ENCODE results near the gene WWOX. TPM values are rescaled to one million over a fixed set of nuclear protein-coding genes. Genes with fewer than 3 reads are reported as not detected.

WWOX gene
- total and polyA plus RNA-seq, 2 of the 4 experiments (the other 2 are of a cell fraction): 2.7 to 5.4 TPM

DNA sequence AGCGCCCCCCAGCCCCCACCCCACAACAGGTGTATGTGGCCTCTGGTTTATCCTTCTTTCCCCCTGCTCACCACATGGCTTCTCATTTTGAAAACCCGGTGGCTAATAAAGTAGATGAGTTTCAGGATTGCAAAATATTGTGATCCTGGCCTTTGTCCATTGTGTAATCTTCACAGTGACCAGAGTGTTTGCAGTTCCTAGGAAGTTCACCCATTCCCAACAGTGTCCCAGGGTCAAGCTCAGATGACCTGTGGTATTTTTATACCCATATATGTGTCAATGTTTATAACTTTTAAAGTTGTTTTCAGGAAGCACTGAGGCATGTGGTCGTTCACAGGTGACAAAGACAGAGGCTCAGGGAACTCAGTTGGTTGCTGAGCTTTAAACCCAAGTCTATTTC is 721.9 kb downstream of the WWOX start:
- no peaks in the 10 kb centered on the region for H3K9me1 ChIP-seq (ENCODE audit: insufficient read depth, low read length)
- in situ Hi-C loops (cut with MboI; ENCODE audit: low sequenced_read_pairs) (no loop called here), intact Hi-C loops (cut with micrococcal nuclease) (no loop called here), dilution Hi-C loops (cut with HindIII; ENCODE audit: low sequenced_read_pairs, unreplicated experiment) (no loop called here)
- H4K91ac ChIP-seq (ENCODE audit: insufficient read depth, low read depth, low read length): no peak overlapping the region
- no peak overlapping the region for H3K27ac ChIP-seq (ENCODE audit: insufficient read depth, low read length)
- H3K36me3 ChIP-seq (ENCODE audit: control insufficient read depth, insufficient read depth, low read length): no peaks in the 10 kb centered on the region
- H4K20me1 ChIP-seq (ENCODE audit: insufficient read depth, low read length): no peaks in the 10 kb centered on the region
- H3K4me2 ChIP-seq (ENCODE audit: low read depth, low read length): no peak overlapping the region
- peaks cover 30% of the 10 kb centered on the region for H3K9me3 ChIP-seq (ENCODE audit: control insufficient read depth, insufficient read depth, low read length)
- H2AK5ac ChIP-seq (ENCODE audit: low read depth, low read length): no peak overlapping the region
- no peak for ATAC-seq (ENCODE audit: low read depth)
- no peak overlapping the region for H3K18ac ChIP-seq (ENCODE audit: low read depth, low read length)
- BruUV-seq (replicated peaks): no TSS peak
- H2BK5ac ChIP-seq (ENCODE audit: low read depth, low read length, poor library complexity, severe bottlenecking): no peak overlapping the region
- H3K23ac ChIP-seq (ENCODE audit: low read depth, low read length): no peak overlapping the region
- no peak overlapping the region for H4K5ac ChIP-seq (ENCODE audit: low read depth, low read length)
- no peak overlapping the region for H3K9ac ChIP-seq (ENCODE audit: low read depth, low read length)
- H2BK15ac ChIP-seq (ENCODE audit: low read depth, low read length): no peak overlapping the region
- H3K4me3 ChIP-seq (ENCODE audit: insufficient read depth, low read depth, low read length): no peak overlapping the region
- H3K4ac ChIP-seq (ENCODE audit: low read depth, low read length): no peak overlapping the region
- H3K79me1 ChIP-seq (ENCODE audit: low read depth in 1 of 2, low read length in 2 of 2): no peaks in the 10 kb centered on the region
- H3K14ac ChIP-seq (replicated peaks; ENCODE audit: low read depth, low read length): no peak overlapping the region
- H2BK20ac ChIP-seq (ENCODE audit: low read depth, low read length): no peak overlapping the region
- CTCF ChIA-PET: no interaction called here
- WGBS, 2 experiments (ENCODE audit: extremely low coverage in 2 of 2, insufficient read length in 1 of 2): no CpG with 5 or more reads among the region's 3 CpGs
- POLR2A ChIA-PET (ENCODE audit: unreplicated experiment): no interaction called here
- no peak overlapping the region for H2AK9ac ChIP-seq (replicated peaks; ENCODE audit: low read depth, low read length, poor library complexity)
- H2BK120ac ChIP-seq (ENCODE audit: low read depth, low read length): no peak overlapping the region
- H3K27me3 ChIP-seq (ENCODE audit: control insufficient read depth, insufficient read depth, low read length): no peaks in the 10 kb centered on the region
- no peak for DNase-seq
- no peak overlapping the region for H3K56ac ChIP-seq (ENCODE audit: extremely low read depth, insufficient read depth, low read length)
- no peak overlapping the region for H4K8ac ChIP-seq (ENCODE audit: low read depth in 2 of 2, low read length in 2 of 2)
- TF ChIP-seq RCOR1 (IDR thresholded peaks at IDR 0.05; ENCODE audit: insufficient replicate concordance, low read length): no peak
- no peak for TF ChIP-seq NFE2L2 (IDR thresholded peaks at IDR 0.05; ENCODE audit: low read depth, low read length)
- no peak for TF ChIP-seq MAZ (IDR thresholded peaks at IDR 0.05; ENCODE audit: borderline replicate concordance, low read depth, low read length)
- no peak for TF ChIP-seq POLR2A (IDR thresholded peaks at IDR 0.05; ENCODE audit: low read depth, low read length)
- TF ChIP-seq, protein P1, sequence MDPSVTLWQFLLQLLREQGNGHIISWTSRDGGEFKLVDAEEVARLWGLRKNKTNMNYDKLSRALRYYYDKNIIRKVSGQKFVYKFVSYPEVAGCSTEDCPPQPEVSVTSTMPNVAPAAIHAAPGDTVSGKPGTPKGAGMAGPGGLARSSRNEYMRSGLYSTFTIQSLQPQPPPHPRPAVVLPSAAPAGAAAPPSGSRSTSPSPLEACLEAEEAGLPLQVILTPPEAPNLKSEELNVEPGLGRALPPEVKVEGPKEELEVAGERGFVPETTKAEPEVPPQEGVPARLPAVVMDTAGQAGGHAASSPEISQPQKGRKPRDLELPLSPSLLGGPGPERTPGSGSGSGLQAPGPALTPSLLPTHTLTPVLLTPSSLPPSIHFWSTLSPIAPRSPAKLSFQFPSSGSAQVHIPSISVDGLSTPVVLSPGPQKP (IDR thresholded peaks at IDR 0.05; ENCODE audit: borderline replicate concordance, low read depth, low read length): no peak
- TF ChIP-seq SMC3 (IDR thresholded peaks at IDR 0.05; ENCODE audit: low read depth, low read length): no peak
- no peak for TF ChIP-seq RAD21 (IDR thresholded peaks at IDR 0.05; ENCODE audit: low read length)
- TF ChIP-seq FOS (IDR thresholded peaks at IDR 0.05; ENCODE audit: low read depth, low read length): no peak
- TF ChIP-seq MXI1 (IDR thresholded peaks at IDR 0.05; ENCODE audit: borderline replicate concordance, low read depth, low read length): no peak
- TF ChIP-seq, protein P2, sequence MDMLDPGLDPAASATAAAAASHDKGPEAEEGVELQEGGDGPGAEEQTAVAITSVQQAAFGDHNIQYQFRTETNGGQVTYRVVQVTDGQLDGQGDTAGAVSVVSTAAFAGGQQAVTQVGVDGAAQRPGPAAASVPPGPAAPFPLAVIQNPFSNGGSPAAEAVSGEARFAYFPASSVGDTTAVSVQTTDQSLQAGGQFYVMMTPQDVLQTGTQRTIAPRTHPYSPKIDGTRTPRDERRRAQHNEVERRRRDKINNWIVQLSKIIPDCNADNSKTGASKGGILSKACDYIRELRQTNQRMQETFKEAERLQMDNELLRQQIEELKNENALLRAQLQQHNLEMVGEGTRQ (IDR thresholded peaks at IDR 0.05; ENCODE audit: low read depth, low read length): no peak
- TF ChIP-seq BHLHE40 (IDR thresholded peaks at IDR 0.05; ENCODE audit: low read depth, low read length): no peak
- no peak for TF ChIP-seq CEBPB (IDR thresholded peaks at IDR 0.05; ENCODE audit: low read depth, low read length)
- no peak for TF ChIP-seq CTCF (conservative IDR thresholded peaks at IDR 0.05; ENCODE audit: low read depth, low read length)
- TF ChIP-seq MAFK (IDR thresholded peaks at IDR 0.05; ENCODE audit: low read depth, low read length): no peak
- no peak for TF ChIP-seq CHD1 (IDR thresholded peaks at IDR 0.05; ENCODE audit: low read depth, low read length)
- TF ChIP-seq RFX5 (IDR thresholded peaks at IDR 0.05; ENCODE audit: low read depth, low read length): no peak
- H3K4me1 ChIP-seq (ENCODE audit: control insufficient read depth, insufficient read depth, low read length): no peaks in the 10 kb centered on the region
- no peak overlapping the region for H2AFZ ChIP-seq (replicated peaks; ENCODE audit: low read length, poor library complexity)
